ENCODE measurements around the gene TBC1D22A.

DNA sequence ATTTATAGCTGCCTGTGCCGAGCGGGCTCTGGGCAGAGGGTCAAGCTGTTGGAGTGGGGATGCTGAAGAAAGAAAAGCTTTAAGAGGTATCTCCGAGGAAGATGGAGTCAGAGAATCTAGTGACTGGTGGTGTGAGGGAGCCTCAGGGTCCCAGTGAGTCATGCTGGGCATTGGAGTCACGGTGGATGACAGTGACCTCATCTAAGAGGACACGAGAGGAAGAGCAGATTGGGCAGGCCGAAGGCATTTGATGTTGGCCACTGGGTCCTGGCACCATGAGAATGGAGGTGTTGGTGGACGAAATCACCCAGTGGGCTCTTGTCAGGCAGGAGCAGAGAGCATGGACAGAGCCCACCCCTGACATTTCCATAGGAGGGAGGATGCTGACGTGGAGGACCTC lies 68.4 kb downstream of the TBC1D22A start:
- no peak for TF ChIP-seq EZH2 (IDR thresholded peaks at IDR 0.05; ENCODE audit: borderline replicate concordance, low read length)
- TF ChIP-seq CTCF (IDR thresholded peaks at IDR 0.05; ENCODE audit: low read length) = no peak
